ENCODE data around the gene C4BPA.

- TF ChIP-seq POLR2A (IDR thresholded peaks at IDR 0.05): no peak
- TF ChIP-seq, protein P1, sequence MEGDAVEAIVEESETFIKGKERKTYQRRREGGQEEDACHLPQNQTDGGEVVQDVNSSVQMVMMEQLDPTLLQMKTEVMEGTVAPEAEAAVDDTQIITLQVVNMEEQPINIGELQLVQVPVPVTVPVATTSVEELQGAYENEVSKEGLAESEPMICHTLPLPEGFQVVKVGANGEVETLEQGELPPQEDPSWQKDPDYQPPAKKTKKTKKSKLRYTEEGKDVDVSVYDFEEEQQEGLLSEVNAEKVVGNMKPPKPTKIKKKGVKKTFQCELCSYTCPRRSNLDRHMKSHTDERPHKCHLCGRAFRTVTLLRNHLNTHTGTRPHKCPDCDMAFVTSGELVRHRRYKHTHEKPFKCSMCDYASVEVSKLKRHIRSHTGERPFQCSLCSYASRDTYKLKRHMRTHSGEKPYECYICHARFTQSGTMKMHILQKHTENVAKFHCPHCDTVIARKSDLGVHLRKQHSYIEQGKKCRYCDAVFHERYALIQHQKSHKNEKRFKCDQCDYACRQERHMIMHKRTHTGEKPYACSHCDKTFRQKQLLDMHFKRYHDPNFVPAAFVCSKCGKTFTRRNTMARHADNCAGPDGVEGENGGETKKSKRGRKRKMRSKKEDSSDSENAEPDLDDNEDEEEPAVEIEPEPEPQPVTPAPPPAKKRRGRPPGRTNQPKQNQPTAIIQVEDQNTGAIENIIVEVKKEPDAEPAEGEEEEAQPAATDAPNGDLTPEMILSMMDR (IDR thresholded peaks at IDR 0.05): no peak
These were observed 18.1 kb upstream of the C4BPA start for GRCh38 chr1:207085887-207086286.
